ENCODE results near the gene P2RX4.

GRCh38 chr12:121224591-121224990 lies 14.7 kb downstream of the P2RX4 start:
- TF ChIP-seq CTCF (conservative IDR thresholded peaks at IDR 0.05 in 1 of 2, IDR thresholded peaks at IDR 0.05 in 1 of 2; ENCODE audit: extremely low read depth in 1 of 2, insufficient read depth in 1 of 2, low read depth in 1 of 2, low read length in 2 of 2) (no peak), EZH2 (IDR thresholded peaks at IDR 0.05; ENCODE audit: borderline replicate concordance, low read length) (no peak)
